NK-92 treated with Interleukin-12 subunit alpha and Interleukin-12 subunit beta, amount 100 ng/mL, for 24 hours (cell line): ENCODE data around the gene LRRC63.
"Not testable (repeated sequence)": the region's sequence is repeated elsewhere in the genome, so short reads cannot be mapped to it uniquely, and the experiment has no call there.

Experiments
- DNase-seq: peaks from one replicate; lab custom pipeline; 2025; lab: John Stamatoyannopoulos, UW

The LRRC63 gene

DNA sequence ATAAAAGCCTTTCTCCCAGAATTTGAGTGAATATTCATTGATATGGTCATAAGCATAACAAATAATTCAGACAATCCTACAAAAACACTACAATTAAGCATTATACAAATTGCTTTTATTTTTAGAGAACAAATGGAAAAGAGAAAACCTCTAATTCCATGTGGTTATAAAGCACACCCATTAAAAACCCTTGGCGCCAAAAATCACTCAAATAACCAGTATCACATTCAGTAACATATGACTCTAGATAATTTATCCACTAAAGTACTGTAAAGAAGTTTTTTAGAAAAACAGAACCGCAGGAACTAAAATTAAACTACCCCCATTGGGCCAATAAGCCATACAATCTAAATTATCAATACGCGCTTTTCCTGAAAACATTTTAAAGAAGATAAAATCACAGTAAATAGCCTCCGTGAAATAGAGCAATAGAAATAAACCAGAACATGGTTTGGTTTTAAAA is 30.3 kb upstream of the LRRC63 start:
- no peak for DNase-seq

DNA sequence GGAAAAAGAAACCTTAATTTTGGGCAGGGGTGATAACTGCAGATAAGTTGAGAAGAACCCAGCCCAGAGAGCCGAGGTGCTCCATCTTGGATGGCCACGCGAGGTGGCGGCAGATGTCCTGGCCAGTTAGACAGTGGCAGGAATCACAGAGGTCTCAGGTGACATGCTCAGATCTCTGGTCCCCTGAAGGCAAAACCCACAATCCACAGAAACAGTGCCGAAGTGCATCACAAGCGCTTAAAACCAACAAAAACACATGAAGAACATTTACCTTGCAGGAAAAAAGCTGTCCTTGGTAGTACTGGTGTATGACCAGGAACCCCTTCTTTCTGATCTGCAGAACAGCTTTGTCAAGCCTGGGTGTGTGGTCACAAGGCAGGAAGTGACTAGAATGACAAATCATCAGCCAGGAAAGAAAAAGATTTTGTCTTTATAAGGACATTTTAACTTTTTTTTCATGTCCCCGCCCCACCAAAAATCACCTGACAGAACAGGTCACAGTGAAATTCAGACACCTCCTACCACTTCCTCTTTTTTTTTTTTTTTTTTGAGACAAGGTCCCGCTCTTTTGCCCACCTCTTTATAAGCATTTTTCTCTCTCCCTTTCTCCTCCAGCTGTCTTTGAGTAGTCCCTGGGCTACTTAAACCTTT is 29.8 kb upstream of the LRRC63 start, which contains the start of gene LCP1:
TSS of gene LCP1 (minus strand) at position 338 of the 651 bp plus-strand sequence. CDS start 22,515 bp downstream, outside the sequence.
- DNase-seq: peak; percentile 78

DNA sequence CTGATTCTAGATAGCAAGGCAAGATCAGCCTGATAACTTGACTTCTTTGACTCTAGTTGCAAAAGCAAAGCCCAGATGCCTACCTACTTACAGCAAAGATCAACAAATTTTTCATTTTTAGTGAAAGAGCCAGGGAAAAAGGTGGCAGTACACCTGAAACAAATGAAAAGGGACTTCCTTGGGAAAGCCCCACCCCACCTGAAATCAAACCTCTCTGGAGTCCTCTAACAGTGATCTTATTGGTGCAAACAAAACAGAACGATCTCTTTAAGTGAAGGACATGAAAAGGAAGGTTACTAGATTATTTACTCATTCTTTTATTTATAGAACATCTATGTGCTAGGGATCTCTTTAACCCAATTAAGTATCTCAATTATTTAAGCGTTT is 29.2 kb upstream of the LRRC63 start:
- no peak for DNase-seq

DNA sequence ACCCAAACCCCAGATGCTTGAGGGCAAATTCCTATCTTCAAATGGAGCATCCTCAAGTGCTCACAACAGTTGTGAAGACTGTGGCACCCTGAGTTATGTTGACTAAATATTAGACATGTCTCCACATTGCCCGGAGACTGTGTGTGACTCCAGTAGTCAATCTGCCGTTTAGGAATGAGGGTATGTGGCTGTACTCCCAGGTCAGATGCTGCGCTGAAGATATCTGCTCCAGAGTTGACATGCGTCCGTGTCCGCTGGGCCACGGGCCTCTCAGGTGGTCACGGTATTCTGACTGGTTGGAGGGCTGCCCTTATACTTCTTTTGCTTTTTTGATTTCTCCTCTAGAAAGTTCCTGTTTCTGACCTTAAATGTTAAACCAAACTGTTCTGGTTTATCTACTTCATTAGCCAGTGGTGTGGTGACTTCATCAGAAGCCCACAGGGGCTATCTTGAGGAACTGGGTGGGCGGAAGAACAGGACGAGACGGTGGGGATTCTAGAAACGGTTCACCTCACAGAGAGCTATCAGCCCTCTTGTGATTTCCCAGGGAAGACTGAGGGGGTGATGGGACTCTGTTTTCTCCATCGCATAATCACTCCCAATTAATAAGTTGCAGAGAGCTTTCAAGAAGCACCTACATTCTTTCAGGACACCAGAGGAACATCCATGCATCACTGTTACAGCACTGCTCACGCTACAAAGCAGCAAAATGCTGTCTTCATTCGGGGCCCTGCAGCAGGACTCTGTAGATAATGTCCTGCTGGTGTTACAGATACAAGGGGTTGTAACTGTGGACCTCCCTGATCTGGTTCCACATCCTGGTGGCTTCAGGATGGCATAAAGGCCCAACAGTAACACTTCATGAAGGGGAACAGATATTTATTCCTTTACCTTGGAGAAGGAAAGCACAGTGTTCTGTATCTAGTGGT is 28.4 kb upstream of the LRRC63 start:
- no peak for DNase-seq

DNA sequence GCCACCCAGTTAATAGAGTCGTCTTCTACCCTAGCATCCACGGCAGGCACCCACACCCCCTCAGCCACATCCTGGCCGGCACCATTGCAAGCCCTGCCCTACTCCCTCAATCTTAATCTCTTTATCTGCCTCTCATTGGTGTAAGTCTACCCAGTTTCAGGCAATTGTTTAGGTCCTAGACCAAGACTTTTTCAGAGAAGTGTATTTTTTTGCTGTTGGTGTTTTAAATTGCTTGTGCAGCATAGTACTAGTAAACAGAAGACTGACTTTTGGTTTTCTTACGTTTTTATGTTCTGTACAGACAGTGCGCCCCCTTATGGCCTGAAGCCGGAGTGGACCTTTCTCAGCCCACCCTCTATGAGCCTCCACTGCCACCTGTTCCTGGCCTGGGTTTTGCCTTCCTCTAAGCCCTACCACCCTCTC is 27.4 kb upstream of the LRRC63 start:
- DNase-seq: peak; percentile 69

DNA sequence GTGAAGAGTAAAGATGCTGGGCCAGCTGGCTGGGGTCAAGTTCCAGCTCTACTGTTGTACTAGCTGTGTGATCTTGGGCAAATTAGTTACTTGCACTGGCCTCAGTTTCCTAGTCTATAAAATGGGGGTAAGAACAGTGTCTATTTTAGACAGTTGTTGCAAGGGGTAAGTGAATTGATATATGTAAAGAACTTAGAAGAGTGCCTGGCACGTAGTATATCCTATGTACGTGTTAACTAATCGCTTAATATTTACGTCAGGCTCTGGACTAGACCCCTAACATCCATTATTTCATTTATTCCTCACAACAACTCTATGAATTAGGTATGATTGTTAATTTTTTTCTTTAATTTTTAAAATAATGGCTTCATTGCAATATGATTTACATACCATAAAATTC is 26.1 kb upstream of the LRRC63 start:
- DNase-seq: no peak

DNA sequence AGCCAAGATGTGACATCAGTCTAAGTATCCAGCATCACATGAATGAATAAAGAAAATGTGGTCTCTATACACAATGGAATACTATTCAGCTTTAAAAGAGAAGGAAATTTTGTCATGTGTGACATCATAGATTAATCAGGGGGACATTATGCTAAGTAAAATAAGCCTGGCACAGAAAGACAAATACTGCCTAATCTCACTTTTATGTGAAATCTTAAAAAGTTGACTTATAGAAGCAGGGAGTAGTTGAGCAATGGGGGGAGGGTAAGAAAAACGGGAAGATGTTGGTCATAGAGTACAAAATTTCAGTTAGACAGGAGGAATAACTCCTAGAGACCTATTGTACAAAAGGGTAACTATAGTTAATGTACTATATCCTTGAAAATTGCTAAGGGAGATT is 19.3 kb upstream of the LRRC63 start:
- no peak for DNase-seq

DNA sequence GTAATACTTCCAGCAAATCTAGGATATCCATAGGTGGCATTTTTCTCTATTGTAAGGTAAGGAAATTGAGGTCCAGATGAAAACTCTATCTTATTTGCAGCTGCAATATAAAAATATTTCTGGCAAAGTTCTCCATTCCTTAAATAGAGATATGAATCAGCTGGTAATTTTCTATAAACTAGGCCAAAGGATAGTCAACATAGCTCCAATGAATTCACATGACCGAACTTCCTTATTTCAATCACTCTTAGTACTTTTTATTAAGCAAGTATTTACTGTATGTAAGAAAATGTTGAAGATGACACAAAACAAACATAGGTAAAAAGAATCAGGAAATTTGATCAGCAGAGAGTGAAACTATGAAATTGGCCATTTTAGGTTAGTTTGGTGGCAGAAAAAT is 16.7 kb upstream of the LRRC63 start:
- DNase-seq: no peak

DNA sequence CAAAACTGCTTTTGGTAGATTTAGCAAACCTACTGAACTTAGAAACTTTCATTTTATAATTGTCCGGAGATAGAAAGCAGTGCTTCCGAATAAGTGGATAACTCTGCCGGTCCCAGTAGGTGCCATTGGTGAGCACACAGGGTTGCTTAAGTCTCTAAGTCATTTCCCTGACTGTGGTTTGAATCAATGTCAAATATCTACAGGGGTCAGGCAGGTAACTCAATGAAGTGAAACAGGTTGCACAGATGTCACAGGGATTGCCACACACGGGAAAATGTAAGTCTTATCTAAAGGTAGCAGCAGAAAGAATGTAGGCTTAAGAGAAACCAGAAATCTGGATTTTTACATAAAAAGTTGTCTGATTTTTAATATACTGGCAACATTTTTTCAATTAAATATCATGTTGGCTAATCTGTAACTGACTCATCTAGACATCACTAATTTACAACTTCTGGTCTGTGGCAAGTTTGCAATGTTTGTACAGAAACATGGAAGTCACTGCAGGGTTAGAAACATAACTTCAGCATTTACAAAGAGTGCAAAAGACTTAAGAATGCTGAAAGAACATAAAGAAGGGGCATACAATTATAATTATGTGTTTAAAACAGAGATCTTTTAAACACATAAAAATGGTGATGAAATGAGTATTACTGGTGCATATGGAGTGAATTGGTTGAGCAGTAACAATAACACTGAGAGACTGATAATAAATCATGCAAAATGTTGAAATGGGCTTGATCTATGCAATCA is 14.3 kb upstream of the LRRC63 start:
- DNase-seq: no peak

DNA sequence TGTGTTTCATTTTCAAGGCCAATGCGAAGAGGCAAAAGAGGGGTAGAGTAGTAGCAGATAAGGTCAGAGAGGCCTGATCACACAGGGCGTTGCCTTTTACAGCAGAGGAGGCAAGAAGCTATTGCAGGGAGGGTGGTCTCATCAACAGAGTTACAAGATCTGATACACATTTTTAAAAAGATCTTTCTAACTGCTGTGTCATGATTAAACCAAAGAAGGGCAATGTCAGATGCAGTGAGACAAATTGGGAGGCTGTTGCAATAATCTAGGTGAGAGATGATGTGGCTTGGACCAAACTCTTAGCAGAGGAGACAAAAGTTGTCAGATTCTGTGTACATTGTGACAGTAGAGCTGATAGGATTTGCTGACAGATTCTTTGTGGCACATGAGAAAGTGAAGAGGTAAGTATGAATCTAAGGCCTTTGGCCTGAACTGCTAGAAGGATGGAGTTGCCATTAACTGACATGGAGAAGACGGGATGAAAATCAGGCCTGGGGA is 13.0 kb upstream of the LRRC63 start:
- no peak for DNase-seq

DNA sequence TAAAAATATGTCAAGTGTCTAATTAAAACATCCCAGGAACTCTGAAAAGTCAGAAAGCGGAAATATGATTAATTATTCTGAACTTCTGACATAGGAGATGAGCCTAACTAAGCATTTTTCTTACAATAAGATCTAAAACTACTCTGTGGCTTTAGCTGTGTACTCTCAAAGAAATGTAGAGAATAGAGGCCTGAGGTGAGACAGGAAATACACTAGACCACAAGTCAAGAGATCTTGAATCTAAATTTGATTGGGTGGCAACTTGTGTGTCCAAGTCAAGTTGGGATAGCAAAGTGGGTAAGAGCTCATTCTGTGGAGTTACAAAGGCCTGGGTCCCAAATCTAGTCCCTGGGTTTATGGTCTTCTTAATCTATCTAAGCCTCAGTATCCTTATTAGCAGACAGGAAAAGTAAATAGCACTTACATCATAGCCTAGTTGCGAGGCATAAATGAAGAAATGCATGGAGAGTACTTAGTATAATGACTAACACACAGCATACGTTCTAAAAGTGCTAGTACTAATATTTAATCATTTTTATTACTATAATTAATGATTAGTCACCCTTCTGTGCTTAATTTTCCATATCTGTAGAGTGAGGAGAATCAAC is 9.4 kb upstream of the LRRC63 start:
- no peak for DNase-seq

DNA sequence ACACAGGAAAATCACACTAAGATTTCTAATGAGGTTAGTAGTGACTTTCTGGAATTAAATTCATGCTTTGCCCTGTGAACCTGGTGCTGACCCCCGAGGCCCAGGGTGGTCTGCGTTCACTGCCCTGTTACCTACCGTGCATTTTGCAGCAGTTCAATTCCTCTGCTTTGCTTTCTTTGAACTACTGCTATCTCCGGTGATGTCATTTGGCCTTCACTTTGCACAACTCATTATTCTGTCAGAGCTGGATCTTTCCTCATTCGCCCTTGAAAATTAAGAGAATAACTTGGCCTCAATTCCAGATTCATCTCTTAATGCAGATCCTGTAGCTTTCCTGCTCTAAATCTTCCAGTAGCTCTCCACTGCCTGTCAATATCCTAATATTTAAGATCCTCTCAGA is 8.8 kb upstream of the LRRC63 start:
- DNase-seq: no peak

DNA sequence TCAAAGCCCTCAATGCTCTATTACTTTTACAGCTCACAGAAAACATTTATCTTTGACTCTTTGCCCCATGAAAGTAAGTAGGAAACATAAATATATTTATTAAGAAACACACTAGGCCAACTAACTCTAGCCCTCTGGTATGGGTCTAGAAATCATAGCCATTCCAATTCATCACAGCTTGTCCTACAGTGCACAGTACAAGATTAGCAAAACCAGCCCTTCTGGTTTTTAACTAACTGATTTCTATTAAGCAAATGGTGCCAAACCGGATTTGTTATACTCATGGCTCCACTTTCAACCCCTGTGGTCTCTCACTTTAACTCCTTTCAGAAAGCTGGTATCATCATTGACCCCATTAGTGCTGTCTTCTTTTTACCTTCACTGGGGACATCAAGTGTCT is 5.6 kb upstream of the LRRC63 start:
- DNase-seq: no peak

DNA sequence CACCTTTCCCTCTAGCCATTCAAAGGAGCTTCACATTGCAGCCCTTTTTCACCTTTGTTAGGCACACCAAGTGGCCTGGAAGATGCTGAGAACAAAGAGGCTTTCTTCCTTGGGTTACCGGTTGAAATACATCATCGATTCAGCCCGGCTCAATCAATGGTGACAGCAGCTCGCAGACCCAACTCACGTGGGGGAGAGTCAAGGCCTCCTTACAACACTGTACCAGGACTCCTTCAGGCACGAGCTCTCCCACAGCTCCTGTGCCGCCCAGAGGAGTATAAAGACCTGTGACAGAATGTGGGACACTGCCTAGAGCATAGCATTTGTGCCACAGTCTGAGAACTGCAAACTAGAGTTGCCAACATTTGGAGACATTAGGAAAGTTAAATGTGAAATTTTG is 3.9 kb upstream of the LRRC63 start:
- DNase-seq: no peak

DNA sequence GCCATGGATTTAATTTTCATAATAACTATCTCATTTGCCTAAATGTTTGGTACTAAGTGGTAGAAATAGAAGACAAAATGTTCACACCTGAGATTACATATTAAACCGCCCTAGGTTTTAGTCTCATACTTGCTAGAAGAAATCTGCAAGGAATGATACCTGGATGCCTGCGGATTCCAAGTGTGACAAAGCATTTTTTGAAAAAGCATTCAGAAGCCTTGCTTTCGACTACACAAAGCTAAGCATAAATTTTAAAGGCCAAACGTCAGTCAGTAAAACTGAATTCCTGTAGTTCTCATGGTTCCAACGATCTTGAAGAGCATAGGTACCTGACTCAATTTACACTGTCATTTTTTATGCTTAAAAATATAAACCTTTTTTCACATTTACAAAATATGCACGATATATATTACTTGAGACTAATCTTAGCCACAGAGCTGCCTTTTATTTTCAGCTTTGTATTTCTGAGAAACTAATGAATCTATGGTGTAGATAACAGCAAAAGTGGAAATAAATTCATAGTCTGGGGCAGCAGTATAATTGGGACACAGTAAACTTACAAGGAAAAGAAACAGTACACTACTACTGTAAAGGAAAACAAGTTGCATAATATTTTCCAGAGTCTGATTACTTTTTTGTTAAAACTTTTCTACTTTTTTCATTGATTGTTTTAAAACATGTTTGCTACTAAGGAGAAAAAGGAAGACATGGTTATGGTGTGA is 1.2 kb upstream of the LRRC63 start:
- no peak for DNase-seq

DNA sequence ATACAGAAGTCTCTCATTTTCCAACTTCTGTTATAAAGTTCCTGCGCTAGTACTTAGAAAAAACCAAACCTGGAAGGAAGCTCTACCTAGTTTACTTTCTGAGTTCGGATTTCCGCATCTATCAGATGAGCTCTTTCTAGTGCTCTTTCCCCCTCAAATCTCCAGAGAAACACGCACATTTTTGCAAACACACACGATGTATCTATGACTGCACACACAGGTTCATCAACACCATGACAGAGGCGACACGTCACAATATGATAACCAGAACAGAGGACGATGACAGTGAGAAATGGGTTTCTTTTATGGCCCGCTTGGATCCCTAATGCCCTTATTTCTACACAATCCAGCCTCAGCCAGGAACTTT is 629 bp upstream of the LRRC63 start:
- DNase-seq: peak; percentile 22

DNA sequence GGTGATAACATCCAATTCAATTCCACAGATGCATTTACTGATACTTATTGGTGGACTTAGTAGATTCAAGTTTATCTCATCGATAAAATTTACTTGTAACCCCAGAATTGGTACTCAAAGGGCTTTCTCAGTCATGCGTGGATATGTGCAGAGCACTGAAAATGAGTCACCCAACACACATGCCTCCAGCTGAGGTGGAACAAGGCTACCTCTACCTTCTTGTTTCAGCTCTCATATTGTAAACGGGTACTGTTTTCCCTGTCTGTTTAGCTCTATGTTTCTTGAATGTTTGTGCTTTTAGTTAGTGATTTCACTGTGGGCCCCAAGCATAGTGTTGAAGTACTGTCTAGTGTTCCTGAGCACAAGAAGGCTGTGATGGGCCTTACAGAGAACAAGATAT is 1.5 kb downstream of the LRRC63 start:
- peak; percentile 5 for DNase-seq

DNA sequence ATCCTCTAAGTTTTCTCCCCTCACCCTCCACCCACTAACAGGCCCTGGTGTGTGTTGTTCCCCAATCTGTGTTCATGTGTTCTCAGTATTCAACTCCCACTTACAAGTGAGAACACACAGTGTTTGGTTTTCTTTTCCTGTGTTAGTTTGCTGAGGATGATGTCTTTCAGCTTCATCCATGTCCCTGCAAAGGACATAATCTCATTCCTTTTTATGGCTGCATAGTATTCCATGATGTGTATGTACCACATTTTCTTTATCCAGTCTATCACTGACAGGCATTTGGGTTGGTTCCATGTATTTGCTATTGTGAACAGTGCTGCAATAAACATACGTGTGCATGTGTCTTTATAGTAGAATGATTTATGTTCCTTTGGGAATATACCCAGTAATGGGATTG is 3.0 kb downstream of the LRRC63 start:
- not testable (repeated sequence) for DNase-seq

DNA sequence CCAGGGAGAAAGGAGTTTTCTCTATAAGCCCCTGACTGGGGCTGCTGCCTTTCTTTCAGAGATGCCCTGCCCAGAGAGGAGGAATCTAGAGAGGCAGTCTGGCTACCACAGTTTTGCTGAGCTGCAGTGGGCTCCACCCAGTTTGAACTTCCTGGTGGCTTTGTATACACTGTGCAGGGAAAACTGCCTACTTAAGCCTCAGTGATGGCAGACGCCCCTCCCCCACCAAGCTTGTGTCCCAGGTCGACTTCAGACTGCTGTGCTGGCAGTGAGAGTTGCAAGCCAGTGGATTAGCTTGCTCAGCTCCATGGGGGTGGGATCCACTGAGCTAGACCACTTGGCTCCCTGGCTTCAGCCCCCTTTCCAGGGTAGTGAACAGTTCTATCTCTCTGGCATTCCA is 8.5 kb downstream of the LRRC63 start:
- not testable (repeated sequence) for DNase-seq

DNA sequence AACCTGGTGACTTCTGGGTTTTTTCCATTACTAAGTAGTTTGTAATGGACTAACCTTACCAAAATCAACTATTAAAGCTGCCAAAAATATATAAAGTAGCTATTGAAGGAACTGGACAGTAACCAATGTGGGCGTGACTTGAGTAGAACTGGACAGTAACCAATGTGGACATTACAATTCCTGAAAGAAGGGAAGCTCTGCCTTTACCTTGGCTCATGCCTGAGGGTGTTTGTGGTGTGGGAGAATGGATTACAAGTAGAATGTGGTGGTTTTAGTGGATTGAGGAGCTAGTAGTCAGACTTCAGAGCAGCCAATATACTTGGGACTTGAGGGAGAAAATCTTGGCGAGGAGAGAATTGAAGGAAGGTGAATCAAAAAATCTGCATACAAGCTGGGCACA is 17.5 kb downstream of the LRRC63 start:
- no peak for DNase-seq

DNA sequence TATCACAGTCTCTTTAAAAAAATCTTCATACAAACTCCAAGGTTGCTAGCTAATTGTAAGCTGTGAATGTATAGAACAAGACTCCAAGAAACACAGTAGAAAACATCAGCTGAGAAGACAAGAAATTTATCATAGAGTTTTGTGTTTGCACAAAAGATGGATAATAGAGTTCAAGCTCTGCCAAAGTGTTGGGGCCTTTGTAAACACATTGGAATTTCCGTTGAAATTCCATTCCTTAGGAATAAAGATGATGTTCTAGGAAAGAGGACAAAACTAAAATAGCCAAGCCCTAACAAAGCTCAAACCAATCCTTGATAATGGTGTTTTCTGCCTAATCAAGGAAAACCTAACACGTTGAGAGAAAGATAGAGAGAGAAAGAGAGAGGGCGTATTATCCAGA is 20.6 kb downstream of the LRRC63 start:
- no peak for DNase-seq
